GM12873 (cell line): ENCODE measurements around the gene TRAK1.

Experiments used
- TF ChIP-seq, protein P1 (sequence below): IDR thresholded peaks from 2 replicates; pipeline ENCODE4 v1.5.1; 2012; ENCODE audit warnings: low read depth, mild to moderate bottlenecking, moderate library complexity, low read length, control low read depth; ENCODE audit not compliant: insufficient read depth; ENCODE audit errors: missing control alignments

The TRAK1 gene

DNA sequence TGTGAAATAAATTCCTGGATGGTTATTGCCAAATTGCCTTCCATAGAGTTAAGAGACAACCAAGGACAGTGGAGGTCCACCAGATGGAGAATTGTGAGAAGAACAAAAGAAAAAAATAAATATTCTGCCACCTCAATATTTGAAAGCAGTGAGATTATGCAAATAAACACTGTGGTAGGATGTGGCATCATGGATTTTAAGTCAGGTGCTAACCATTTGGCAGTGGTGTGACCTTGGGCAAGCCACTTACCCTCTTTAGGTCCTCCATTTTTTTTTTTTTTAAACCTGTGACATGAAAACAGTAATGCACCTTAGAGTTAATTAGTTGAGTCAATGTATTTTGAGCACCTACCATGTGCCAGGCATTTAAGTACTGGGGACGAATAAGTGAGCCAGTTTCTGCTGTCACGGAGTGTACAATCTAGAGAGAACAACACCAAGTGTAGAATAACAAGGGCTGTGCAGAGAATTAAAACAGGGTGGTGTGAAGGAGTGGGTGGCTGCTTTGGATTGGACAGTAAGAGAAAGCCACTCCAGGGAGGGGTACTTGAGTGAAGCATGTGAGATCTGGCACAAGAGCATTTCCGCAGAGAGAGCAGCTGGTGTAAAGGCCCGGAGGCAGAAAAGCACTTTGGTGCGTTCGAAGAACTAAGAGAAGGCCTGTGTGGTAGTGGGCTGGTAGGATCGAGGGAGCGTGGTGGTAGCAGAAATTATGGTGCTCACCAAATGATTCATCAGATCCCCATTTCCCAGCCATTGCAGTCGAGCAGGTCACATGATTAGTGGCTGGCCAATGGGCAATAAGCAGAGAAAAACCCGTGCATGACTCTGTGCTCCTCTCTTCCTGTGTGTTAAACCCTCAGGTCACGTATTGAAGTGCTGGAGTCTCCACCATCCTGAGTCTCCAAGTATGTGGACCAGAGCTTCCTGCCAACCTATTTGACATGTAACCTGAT, 135.6 kb downstream of the TRAK1 start:
- TF ChIP-seq, protein P1, sequence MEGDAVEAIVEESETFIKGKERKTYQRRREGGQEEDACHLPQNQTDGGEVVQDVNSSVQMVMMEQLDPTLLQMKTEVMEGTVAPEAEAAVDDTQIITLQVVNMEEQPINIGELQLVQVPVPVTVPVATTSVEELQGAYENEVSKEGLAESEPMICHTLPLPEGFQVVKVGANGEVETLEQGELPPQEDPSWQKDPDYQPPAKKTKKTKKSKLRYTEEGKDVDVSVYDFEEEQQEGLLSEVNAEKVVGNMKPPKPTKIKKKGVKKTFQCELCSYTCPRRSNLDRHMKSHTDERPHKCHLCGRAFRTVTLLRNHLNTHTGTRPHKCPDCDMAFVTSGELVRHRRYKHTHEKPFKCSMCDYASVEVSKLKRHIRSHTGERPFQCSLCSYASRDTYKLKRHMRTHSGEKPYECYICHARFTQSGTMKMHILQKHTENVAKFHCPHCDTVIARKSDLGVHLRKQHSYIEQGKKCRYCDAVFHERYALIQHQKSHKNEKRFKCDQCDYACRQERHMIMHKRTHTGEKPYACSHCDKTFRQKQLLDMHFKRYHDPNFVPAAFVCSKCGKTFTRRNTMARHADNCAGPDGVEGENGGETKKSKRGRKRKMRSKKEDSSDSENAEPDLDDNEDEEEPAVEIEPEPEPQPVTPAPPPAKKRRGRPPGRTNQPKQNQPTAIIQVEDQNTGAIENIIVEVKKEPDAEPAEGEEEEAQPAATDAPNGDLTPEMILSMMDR: no peak

DNA sequence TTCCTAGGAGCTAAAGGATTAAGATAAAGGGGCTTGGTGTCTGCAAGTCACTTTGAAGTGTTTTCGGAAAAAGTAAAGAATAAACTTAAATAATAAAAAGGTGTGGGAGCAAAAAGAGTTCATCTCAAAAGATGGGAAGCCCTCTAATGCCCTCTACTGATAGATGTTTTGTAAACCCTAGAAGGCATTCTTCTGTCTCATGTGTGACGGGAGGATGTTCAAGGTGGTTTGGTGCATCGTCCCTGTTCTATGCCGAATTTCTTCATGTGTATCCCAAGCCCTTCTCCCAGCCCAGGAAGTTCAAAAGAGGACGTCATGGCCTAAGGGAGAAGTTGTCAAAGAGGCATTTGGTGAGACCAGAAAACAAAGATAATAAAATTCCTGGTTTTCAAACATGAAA, 137.6 kb downstream of the TRAK1 start:
- TF ChIP-seq, protein P1: peak; percentile 58

DNA sequence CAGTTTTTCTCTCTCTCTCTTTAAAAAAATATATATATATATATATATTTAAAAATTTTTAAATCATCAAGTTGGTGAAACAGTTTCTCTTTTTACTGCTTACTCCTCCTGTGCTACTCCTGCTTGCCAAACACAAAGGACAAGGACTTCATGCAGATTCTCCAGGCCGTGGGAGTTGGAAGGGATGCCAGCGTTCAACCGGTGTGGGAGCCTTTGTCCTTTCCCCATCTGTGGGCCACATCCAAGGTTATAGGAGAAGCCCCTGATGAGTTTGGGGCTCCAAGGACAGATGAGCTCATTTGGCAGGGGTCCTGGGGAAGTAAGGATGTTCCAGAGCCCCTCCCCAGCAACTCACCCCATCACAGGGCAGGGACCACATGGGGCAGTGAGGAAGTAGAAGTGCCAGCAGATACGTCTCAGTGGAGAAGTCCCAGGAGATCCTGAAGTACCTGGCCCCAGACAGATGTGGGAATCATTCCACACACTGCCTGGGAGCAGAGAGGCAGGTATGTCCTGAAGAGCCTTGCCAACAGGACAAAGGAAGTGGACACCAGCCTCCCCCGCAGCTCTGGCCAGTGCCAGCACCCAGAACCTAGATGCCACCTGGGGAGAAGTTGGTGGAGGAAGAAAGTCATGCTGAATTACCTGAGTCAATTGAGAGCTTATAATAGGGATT, 138.2 kb downstream of the TRAK1 start:
- TF ChIP-seq, protein P1: no peak

DNA sequence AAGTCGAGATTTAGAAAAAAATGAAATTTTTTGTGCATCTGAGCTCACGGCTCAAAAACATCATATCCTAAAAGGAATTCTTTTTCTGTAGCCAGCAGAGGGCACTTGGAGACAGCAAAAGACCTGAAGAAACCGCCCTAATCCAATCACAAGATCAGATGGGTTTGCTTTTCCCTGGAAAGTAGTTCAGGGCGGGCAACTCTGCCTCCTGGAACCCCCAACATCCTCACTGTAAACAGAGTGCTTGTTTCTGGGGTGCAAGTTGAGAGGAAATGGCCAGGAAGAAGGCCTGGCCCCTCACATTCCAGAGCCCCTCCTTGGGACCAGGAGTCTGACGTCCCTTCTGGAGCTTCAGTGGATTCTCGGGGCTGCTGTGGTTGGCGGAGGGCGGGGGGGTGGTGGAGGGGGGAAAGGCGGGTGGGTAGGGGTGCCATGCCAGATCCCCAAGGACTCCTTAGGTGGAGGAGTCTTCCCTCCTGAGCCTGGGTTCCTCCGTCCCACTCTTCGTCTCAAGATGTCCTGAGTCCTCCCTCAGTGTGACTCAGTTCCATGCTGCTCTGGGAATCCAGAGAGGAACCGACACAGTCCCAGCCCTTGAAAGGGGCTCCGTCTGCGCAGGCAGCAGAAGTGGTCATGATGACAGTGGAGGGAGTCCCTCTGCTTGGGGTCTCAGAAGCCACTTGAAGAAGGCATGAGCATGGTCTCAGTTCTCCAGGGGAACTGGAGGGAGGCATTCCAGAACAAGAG, 139.0 kb downstream of the TRAK1 start:
- TF ChIP-seq, protein P1: peak; percentile 43

DNA sequence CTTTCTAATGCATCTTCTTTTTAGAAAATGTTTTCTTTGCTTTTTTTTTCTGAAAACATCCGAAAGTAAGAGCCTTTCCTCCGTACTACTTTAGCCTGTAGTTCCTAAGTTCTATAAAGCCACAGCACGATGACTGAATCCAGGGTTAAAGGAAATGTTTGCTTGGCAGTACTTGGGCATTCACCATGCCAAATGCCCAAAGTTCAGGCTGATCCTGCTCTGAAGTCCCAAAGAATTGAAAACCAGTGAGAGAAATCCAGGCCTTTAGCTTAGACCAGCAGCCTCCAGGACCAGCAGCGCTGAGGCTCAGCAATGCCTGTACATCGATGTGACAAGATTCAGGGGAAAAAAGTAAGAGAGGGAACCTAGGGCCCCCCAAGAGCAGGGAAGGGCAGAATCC, 139.7 kb downstream of the TRAK1 start:
- TF ChIP-seq, protein P1: no peak

DNA sequence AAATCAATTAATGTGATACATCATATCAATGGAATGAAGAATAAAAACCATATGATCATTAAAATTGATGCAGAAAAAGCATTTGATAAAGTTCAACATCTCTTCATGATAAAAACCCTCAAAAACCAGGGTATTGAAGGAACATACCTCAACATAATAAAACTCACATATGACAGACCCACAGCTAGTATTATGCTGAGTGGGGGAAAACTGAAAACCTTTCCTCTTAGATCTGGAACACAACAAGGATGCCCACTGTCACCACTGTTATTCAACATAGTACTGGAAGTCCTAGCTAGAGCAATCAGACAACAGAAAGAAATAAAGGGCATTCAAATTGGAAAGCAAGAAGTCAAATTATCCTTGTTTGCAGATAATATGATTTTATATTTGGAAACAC, 144.4 kb downstream of the TRAK1 start:
- TF ChIP-seq, protein P1: no peak

DNA sequence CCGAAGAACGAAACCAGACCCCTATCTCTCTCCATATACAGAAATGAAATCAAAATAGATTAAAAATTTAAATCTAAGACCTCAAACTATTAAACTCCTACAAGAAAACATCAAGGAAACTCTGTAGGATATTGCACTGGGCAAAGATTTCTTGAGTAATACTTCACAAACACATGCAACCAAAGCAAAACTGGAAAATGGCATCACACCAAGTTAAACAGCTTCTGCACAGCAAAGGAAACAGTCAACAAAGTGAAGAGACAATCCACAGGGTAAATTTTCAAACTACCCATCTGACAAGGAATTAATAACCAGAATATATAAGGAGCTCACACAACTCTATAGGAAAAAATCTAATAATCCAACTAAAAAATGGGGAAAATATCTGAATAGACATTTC, 145.5 kb downstream of the TRAK1 start:
- TF ChIP-seq, protein P1: no peak
